GM21737 (cell line): ENCODE measurements around the gene NEO1.

Experiments used
- ATAC-seq: cut with Tn5 transposase; IDR thresholded peaks from one replicate; pipeline ENCODE4 v1.9.1; 2021; ENCODE audit warnings: mild to moderate bottlenecking, moderate library complexity; ENCODE audit not compliant: unreplicated experiment

The NEO1 gene

DNA sequence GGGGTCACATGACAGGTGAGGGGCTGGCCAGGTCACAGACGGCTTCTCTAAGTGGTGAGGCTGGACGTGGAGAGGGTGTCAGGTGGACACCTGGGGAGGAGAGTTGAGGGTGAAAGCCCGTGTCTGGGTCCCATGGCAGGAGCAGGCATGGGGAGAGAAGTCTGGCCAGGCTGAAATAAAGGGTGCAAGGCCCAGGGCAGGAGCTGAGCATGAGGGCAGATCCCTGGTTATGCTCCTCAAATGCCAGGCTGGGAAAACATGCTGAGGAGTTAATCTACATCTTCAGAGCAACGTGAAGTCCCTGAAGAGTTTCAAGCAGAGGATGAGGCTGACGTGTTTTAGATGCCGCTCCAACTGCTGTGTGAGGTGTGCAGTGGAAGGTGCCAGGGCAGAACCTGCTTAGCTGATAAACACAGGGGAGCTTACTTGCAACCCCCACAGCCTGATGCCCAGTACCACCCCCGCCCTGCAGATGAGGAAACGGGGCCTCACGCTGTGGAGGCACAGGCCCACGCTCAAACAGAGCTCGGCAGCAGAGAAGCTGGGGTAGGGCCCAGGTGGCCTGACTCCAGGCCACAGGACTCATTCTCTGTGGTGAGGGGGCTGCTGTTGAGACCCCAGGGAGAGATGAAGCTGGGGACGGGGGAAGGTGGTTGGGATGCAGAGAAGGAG, 276.0 kb downstream of the NEO1 start:
- ATAC-seq: no peak

DNA sequence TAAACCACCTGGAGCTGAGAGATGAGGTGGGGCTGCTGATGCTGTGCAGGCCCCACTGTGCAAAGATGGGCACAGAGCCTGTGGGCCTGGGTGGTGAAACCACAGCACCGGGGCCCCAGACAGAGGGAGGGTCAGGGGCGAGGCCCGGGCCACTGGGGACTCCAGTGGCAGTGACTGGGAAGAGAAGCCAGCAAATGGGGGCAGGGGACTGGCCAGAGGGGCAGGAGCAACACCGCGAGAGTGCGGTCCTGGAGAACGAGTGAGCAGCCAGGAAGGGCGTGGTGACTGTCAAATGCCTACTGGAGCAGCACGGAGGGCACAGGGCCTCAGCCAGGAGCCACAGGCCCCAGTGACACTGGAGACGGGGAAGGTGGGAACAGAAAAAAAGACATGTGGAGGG, 276.7 kb downstream of the NEO1 start:
- no peak for ATAC-seq

DNA sequence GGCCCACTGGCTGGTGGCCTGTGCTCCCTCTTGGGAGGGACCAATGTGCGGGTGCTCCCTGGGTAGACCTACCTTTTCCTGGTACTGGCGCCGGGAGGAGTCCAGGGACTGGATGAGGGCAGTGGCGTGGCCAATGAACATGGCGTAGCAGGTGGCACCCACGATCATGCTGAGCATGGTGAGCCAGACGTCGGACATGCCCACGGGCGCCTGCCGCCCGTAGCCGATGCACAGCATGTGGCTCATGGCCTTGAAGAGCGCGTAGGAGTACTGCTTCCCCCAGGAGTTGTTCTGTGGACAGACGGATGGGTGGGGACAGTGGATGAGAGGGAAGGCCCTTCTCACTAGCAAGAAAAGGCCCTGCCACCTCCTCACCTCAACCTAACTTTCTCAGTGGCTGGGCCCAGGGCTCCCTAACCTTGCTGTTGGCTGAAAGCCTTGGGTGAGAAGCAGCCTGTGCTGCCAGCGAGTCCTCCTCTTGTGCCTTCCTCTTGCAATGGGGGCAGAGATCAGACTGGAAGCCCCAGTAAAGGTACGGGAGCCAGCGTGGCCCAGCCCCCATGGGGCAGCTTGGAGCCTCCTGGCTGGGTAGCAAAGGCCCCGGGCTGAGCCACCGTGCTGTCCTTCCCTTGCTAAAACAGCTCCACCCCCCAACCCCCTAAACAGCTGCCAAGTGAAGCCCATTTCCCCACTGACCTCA, 277.4 kb downstream of the NEO1 start:
- ATAC-seq: no peak

DNA sequence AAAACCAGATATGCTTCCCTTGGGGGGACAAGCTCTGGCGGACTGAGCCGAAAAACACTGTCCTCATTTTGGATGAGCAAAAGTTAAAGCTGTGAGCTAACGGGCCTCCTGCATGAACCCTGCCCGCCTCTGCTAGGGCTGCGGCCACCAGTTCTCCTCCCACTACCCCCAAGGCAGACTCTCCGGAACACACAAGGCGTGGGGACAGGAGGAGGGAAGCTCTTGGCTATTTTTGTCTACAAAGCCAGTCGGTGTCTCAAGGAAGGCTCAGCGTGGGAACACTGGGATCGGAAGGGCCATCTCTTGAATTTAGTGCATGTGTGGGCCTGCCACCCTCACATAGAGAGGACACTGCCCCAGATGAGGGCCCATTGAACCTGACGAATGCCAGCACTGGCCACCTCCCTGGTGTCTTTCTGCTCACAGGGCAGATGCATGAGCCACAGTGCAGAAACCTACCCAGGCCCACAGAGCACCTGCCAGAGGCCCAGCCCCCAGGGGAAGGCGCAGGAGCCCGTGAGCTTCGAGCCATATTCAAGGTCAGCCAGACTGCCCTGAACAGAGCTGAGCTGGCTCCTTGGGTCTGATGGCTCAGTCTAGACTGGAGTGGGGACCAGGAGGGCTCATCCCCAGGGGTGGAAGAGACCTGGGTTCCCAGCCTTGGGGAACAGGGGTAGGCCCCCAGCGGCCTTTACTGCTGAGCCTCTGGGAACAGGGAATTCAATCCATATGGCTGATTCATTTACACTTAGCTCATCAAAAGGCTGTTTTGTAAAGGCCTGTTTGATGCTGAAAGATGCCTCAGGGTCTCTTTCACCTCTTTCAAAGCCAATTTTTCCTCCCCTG, 278.2 kb downstream of the NEO1 start:
- no peak for ATAC-seq

DNA sequence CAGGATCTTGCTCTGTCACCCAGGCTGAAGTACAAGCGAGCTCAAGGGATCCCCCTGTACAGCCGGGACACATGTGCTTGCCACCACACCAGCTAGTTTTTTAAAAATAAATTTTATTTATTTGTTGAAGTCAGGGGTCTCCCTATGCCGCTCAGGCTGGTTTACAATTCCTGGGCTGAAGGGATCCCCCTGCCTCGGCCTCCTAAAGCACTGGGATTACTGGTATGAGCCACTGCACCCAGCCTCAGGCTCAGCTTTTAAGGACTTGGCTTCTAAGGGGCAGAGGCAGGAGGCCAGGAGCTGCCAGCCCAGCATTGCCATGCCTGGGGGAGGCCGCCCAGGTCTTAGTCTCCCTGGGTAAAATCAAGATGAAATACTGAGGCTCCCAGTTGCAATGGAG, 279.2 kb downstream of the NEO1 start:
- no peak for ATAC-seq

DNA sequence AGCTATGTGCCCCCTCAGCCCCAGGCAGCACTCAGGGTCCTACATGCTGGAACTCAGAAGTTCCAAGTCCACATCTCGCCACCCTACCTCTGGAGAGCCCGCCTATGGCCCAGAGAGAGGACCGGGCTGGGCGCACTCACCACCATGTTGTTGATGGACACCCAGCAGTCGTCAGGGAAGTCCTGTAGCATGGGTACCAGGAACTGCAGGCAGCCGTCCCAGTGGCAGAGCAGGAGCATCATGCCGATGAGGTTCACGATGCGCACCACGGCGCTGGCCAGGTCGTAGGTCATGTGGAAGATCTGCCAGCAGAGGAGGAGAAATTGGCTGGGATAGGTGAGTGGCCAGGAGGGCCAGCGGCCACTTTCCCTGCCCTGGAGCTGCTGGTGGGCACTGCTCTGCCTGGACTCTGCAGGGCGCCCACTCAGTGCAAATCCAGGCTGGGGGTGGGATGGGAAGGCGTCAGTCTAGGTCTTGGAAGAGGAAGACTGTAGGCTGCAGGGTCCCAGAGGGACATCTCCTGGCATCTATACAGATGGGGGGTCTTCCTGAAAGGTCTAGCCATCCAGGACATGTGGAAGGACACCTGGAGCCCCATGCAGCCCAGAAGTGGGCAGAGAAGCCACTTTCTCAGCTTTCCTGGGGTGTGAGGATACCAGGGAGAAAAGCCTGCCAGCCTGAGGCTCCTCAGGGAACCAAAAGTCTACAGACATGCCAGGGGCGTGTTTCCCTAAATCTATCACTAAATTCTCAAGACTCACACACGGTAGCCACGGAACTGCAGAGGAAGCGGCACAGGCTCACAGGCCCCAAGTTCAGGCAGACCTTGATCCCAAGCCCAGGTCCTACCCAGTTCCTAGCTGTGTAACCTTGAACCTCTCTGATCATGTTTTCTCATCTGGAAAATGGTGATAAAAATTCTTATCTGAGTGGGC, 280.0 kb downstream of the NEO1 start:
- no peak for ATAC-seq

DNA sequence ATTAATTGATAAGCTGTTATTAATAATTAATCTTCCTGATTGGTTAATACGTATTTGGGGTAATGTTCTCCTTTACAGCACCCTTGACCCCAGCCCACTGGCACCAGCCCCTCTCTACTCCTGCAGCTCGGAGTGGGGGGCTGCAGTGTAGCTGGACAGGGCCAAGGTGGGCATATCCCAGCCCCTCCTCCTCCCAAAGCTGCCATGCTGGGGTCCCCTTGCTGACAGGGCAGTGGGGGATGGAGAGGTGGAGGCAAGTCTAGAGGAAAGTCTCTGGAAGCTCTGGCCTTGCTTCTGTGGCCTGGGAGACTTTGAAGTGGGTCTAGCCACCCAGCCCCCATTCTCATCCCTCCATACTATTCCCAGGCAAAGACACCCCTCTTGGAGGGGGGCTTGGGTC, 280.7 kb downstream of the NEO1 start:
- ATAC-seq: no peak

DNA sequence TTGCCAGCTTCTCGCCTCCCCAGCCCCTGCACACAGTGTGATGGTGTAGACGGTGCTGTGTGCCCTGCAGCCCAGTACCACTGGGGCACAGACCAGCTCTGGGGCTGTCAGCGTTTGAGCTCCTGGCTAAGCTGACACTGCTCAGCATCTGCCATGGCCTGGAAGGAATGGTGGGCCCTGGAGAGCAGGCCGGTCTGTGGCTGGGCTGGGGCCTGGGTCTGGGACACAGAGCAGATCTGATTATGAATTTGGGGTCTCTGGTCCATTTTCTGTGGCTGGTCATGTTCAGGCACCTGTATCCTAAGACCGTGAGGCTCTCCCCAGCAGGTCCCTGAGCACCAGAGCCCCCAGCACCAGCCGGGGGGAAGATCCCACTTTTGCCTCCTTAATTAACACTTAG, 281.8 kb downstream of the NEO1 start:
- no peak for ATAC-seq

DNA sequence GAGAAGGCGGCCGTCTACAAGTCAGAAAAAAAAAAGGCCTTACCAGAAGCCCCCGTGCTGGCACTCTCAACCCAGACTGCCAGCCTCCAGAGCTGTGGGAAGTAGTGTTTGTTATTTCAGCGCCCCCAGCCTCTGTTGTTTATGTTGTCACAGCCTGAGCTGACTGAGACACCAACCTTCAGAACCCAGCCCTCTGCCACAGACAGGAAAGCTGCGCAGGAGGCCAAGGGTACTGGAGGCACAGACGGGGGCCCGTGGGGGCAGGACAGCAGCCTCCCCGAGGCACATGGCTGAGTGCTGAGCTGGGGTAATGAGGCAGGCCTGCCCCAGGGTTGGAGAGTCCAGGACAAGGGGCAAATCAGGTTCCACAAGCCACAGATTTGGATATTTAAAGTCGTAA, 282.8 kb downstream of the NEO1 start:
- ATAC-seq: no peak

DNA sequence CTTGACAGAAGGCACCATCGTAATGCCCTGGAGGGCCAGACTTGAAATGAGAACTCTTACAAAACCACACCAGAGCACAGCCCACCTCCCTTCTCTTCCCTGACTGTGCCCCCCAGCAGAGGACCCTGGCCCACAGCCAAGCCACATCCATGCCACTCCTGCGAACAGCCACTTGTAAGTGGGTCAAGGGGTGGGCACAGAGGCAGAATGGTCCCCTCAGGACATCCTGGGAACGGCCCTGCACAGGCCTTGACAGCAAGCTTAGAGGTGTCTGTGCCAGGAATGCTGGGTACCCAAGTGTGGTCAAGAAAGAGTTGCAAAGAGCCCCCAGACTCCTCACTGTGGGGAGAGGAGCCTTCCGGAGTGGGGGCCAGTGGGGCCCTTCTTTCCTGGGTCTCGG, 283.2 kb downstream of the NEO1 start:
- no peak for ATAC-seq

DNA sequence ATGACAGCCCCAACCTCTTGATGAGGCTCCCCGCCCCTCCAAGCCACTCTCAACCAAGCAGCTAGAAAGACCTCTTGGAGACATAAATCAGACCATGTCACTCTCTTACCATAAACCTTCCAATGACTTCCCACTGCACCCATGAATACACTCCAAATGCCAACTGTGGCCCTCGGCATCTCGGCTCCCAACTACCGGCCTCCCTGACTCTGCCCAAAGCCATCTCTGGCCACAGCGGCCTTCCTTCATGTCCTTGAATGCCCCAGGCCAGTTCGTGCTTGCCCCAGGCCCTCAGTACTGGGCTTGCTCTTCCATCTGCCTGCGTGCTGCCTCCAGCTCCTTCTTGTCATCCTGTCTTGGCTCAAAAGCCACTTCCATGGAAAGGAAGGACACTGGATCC, 284.5 kb downstream of the NEO1 start:
- ATAC-seq: no peak

DNA sequence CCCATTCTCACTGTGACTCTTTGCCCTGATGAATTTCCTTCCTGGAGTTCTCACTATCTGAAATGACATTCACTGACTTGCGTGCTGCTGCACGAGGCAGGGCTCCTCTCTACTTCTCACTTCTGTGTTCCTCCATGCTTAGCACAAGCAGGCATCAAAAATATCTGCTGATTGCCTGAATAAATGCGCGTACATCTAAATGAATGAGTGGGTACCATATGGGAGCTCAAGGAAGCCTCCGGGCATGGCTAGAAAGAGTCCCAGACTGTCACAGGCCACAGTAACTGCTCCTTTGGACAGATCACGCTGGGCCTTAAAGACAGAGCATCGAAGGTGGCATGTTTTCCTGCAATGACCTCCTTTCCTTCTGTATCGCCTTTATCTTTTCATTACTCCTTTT, 284.9 kb downstream of the NEO1 start:
- ATAC-seq: no peak

DNA sequence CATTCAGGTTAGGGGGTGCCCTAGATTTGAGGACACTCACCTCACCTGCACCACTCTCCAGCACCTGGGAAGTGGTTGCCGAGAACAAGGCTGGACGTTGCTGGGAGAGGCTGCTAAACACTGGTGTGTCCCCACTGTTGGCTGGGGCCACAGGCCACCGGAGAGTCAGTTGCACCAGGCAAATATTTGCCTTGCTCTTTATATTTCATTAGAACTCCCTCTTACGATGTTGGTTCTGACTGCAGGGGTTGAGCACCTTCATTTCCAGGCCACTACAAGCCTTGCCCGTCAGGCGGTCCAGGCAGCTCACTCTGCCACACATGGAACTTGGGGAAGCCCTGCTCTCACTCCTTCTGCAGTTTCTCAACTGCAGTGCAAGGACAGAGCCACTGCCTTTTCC, 285.8 kb downstream of the NEO1 start:
- ATAC-seq: no peak

DNA sequence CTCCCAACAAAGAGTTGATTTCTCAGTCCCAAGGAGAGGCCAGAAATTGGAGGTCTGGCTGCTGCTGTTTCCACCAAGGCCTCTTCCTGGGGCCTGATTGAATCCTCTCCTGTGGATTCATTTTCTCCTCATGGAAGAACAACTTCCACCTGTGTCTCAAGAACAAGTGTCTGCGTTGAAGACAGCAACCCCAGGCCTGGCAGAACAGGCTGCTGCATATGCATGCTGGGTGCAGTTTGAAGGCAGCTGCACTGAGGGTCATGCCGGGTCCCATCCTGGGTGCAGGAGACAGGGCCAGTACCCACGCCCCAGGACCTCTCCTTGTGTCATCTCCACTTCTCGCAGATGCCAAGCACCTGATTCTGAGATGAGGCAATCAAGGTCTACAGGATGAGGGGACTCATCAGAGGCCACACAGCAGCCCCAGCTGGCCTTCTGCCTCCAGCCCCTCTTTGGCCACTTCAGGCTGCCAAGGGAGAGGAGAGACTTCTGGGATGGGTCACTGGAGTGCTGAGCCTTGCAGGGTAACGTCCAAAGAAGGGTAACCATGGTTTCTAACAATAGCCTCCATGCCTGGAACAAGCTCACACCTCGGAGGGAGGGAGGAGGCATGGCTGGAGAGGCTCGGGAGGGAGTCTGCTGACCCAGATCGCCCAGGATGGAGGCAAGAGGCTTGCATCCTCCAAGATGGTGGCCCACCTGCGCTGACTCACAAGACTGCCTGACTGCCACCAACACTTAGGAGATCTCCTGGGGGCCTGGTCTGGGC, 286.5 kb downstream of the NEO1 start:
- ATAC-seq: no peak

DNA sequence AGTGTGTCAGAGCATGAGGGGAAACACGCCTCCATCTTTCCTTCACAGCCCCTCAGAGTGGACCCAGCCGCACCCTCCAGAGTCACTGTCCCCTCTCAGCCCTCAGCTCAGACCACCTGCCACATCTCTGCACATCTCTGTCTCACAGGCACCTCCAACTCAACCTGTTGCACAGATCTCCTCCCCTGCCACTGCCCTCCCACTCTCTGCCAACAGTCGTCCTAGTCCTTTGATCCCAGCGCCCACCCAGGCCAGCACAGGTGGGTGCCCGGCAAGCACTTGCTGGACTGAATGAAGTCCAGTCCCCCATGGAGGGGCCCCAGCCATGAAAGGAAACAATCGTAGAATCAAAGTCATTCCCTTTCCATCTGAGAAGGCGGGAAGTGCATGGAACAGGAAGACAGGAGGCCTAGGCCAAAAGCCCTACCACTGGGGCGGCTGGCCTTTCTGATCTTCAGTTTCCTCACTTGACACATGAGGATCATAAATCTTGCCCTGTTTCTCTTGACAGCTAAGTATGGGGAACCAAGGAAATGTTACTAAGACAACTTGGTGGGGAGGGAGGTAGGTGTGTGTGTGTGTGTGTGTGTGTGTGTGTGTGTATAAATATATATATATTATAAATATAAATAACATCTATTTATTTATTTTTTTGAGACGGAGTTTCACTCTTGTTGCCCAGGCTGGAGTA, 288.4 kb downstream of the NEO1 start:
- no peak for ATAC-seq

DNA sequence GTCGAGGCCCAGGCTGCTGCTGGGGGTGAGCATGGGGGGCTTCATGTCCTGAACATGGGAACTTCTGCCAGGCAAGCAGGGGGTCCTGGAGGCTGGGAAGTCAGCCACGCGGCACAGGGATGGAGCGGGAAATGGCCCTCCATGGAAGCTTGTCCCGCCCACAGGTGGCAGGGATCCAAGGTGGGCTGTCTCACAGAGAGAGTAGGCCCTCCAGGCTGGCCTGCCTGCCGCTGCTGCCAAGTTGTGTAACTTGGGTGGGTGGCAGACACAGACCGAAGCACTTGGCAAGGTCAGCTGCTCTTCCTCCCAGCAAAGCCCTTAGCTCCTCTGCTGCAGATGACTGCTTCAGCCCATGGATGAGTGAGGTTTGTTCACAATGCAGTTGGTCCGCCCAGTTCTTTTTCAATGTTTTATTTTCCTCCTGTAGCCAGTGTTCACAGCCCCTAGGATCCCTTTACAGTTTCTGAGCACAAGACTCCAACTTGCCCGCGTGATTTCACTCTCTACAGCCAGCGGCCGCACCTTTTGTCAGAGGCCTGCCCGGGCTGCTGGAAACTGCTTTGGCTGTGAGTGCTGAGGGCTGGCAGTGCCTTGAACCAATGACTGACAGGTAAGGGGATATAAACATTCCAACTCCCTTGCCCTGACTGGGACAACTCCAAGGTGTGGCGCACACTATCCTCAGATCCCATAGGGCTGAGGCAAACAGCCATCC, 289.8 kb downstream of the NEO1 start:
- ATAC-seq: no peak

DNA sequence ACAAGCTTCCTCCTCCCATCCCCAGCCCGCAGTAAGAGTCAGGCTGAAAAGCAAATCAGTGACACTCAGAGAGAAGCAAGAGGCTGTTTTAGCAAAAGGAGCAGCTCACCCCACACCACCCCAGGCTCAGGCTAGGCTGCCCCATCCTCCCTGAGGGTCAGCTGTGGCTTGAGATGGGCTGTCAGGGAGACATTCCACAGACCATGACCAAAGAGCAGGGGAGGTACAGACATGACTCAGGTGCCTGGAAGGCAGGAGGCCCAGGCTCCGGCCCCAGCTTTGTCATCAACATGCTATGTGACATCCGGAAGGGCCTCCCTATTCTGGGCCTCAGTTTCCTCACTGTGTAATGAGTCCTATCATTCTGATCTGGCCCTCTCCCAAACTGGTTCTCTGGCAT, 291.8 kb downstream of the NEO1 start:
- no peak for ATAC-seq

DNA sequence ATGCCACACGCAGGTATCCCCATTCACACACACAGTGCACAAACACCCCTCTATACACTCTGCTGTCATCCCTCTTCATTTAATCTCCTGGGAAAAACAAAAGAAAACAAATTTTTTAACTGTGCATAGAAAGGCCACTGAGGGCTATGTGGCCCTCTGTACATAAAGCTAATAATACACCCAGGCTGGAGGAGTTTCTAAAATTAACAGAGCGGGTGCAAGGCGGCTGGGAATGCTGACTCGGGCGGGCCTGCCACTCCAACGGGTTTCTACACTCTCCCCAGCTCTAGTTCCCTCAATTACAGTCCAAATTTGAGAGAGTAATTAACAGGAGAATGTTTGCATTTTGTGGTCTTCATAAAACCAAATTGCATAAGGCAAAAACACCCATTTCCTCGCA, 293.4 kb downstream of the NEO1 start:
- ATAC-seq: no peak

DNA sequence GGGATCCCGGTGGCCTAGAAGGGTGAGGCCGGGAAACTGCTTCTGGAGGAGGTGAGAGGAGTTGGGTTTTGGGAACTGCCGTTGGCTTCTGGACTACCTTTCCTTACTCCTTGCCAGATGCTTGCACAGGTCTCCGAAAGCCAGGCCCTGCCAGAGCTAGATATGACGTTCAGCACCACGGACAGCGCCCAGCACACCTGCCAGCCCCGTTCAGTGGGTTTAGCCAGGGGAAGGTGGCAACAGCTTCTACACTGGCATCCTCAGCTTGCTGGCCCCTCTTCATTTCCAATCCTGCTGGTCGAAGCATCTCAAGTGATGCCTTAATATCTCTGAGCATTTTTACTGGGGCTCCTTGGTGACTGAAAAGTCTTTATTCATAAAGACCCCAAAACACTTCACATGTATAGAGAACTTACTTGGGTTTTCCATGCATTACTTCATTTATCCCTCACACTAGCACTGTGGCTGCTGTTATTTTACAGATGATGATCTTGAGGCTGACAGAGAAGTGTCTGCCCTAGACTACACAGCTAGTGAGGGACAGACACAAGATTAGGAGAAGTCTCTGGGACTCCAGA, 294.6 kb downstream of the NEO1 start:
- no peak for ATAC-seq
